Measurements from ENCODE around the gene LENG8.

DNA sequence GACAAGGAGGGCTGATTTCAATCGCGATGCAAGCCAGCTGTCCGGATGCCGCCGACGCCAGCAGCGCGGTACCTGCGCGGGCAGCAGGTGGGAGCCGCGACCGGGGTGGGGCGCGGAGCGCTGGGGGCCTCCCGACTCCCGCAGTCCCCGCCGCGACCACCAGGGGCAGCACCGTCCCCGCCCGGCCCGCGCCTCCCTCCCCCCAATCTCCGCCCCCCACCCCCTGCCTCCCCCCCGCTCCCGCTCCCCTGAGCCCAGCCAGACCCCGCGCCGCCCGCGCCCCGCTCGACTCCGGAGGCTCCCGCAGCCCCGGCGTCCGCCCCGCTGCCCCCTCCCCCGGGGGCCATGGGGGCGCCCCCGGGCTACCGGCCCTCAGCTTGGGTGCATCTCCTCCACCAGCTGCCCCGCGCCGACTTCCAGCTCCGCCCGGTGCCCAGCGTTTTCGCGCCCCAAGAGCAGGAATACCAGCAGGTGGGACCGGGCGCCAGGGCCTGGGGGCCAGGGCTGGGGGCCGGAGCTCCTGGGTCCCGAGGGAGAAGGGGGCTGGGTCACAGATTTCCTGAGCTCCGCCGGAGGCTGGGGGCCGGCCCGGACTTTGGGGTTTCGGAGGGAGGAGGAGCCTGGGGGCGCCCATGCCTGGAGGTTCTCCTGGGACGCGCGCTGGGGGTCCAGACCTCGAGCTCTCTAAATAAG lies 33.6 kb upstream of the LENG8 start, which contains the start of gene TTYH1:
- no peak for TF ChIP-seq ZEB2 (tag by site-specific recombination; IDR thresholded peaks at IDR 0.05)
- TF ChIP-seq CTCF (tag by site-specific recombination; IDR thresholded peaks at IDR 0.05) = no peak
- TF ChIP-seq ZNF549 (tag by site-specific recombination; IDR thresholded peaks at IDR 0.05) = no peak
- TF ChIP-seq ZNF561 (tag by site-specific recombination; IDR thresholded peaks at IDR 0.05; ENCODE audit: borderline replicate concordance) = no peak
- TF ChIP-seq, protein P1, sequence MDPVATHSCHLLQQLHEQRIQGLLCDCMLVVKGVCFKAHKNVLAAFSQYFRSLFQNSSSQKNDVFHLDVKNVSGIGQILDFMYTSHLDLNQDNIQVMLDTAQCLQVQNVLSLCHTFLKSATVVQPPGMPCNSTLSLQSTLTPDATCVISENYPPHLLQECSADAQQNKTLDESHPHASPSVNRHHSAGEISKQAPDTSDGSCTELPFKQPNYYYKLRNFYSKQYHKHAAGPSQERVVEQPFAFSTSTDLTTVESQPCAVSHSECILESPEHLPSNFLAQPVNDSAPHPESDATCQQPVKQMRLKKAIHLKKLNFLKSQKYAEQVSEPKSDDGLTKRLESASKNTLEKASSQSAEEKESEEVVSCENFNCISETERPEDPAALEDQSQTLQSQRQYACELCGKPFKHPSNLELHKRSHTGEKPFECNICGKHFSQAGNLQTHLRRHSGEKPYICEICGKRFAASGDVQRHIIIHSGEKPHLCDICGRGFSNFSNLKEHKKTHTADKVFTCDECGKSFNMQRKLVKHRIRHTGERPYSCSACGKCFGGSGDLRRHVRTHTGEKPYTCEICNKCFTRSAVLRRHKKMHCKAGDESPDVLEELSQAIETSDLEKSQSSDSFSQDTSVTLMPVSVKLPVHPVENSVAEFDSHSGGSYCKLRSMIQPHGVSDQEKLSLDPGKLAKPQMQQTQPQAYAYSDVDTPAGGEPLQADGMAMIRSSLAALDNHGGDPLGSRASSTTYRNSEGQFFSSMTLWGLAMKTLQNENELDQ (tag by site-specific recombination; IDR thresholded peaks at IDR 0.05; ENCODE audit: low read depth) = no peak
- TF ChIP-seq ZBTB10 (tag by site-specific recombination; IDR thresholded peaks at IDR 0.05) = no peak
- TF ChIP-seq ZNF76 (tag by site-specific recombination; IDR thresholded peaks at IDR 0.05; ENCODE audit: borderline replicate concordance, low read depth) = no peak
- TF ChIP-seq BCL11A (tag by site-specific recombination; IDR thresholded peaks at IDR 0.05; ENCODE audit: low read depth) = no peak
- no peak for TF ChIP-seq REST (tag by site-specific recombination; IDR thresholded peaks at IDR 0.05)
- no peak for TF ChIP-seq ZNF707 (tag by site-specific recombination; IDR thresholded peaks at IDR 0.05)
- TF ChIP-seq, protein P2, sequence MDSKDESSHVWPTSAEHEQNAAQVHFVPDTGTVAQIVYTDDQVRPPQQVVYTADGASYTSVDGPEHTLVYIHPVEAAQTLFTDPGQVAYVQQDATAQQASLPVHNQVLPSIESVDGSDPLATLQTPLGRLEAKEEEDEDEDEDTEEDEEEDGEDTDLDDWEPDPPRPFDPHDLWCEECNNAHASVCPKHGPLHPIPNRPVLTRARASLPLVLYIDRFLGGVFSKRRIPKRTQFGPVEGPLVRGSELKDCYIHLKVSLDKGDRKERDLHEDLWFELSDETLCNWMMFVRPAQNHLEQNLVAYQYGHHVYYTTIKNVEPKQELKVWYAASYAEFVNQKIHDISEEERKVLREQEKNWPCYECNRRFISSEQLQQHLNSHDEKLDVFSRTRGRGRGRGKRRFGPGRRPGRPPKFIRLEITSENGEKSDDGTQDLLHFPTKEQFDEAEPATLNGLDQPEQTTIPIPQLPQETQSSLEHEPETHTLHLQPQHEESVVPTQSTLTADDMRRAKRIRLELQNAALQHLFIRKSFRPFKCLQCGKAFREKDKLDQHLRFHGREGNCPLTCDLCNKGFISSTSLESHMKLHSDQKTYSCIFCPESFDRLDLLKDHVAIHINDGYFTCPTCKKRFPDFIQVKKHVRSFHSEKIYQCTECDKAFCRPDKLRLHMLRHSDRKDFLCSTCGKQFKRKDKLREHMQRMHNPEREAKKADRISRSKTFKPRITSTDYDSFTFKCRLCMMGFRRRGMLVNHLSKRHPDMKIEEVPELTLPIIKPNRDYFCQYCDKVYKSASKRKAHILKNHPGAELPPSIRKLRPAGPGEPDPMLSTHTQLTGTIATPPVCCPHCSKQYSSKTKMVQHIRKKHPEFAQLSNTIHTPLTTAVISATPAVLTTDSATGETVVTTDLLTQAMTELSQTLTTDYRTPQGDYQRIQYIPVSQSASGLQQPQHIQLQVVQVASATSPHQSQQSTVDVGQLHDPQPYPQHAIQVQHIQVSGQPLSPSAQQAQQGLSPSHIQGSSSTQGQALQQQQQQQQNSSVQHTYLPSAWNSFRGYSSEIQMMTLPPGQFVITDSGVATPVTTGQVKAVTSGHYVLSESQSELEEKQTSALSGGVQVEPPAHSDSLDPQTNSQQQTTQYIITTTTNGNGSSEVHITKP (tag by site-specific recombination; IDR thresholded peaks at IDR 0.05) = no peak

Data from HEK293 (cell line).